GM21360 (cell line): ENCODE results near the gene MLYCD.
A peak's percentile ranks its signal among the peaks of the same experiment; 100 is the strongest.

ENCODE experiments used
- ATAC-seq: cut with Tn5 transposase; IDR thresholded peaks from one replicate; pipeline ENCODE4 v1.9.1; 2021; ENCODE audit warnings: mild to moderate bottlenecking, moderate library complexity; ENCODE audit not compliant: unreplicated experiment

Gene MLYCD

GRCh38 chr16:83898463-83899271, at the start of gene MLYCD:
MLYCD (plus strand) TSS chr16:83899115; CDS start chr16:83899145, 30 bp downstream.
- ATAC-seq, result peak; percentile 86

- no peak for ATAC-seq
Observed at GRCh38 chr16:83849421-83849820, 49.5 kb upstream of the MLYCD start.

DNA sequence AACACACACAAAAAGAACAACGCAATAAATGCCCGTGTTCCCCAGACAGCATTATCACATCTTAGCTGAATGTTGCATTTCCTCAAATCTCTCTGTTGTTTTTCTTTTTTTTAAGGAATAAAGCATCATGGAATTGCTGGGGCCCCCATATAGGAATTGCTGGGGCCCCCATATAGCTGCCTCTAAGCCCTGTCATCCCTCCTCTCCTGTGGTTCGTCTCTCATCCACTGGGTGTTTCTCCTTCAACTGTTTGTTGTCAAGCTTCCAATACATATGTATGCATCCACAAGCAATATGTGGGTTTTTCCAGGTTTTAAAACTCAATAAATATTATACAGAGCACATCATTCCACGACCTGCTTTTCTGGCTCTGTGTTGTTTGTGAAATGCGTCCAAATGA, 48.0 kb upstream of the MLYCD start:
- no peak for ATAC-seq

DNA sequence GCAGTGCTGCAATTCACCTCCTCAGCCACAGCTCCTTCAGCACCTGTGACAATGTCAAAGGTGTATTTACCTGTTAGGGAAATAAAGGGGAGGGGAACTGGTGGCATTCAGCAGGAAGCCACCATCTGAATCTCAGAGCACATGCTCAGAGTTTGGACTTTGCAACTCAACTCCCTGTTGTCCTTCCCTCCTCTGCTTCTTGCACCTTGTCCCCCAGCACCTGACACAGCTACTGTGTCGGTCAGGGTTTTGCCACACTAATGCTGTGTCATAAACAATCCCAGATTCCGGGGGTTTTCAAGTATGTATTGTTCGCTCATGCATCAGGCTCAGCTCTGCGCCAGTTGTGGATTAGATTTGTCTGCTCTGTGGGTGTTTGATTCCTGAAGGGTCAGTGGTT, 47.4 kb upstream of the MLYCD start:
- ATAC-seq, result no peak

DNA sequence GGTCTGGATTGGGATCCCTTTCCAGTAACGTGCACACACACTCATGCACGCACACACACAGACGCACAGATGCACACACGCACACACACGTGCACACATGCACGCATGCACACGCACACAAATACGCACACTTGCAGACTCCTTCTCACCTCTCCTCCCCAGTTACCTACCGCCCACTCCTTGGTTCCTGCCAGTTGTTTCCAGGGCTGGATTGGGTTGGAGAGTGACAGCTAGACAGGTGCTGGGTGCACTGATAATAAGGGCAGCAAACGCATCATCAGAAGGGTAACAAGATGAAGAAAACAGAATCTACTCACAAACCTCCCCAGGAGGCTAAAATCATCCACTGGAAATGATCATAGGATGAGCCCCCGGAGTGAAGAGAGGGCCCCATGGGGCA, 46.1 kb upstream of the MLYCD start:
- no peak for ATAC-seq

DNA sequence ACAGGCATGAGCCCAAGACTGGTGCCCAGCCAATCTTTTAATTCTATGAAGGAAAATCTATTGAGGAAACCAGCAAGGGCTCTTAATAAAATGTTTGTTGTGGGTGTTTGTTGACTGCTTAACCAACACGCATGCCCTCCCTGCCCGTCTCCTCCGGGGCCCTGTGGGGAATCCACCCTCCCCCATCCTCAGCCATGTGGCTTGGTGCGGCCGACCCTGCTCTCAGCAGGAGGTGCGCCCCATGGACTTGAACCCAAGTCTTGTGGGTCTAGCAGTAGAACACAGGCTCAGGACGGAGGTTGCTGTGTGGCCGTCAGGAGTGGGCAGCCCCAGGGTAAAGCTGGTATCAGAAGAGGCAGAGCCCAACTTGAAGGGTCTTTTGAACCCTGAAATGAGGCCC, 45.1 kb upstream of the MLYCD start:
- no peak for ATAC-seq

DNA sequence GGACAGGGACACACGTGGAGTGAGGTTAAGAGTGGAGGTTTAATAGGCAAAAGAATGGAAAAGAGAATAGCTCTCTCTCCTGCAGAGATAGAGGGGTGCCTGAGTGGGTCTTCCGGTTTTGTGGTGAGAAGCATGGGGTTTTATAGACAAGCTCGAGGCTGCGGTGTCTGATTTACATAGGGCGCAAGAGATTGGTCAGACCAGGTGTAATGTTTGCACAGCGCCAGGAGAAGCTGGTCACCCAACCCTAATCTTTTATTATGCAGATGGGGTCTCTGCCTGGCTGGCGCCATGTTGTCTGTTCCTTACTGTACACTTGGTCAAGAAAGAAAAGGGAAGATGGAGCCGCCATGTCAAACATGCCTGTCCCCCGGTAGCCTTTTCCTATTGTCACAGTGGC, 44.5 kb upstream of the MLYCD start:
- no peak for ATAC-seq

GRCh38 chr16:83856792-83857191, 42.1 kb upstream of the MLYCD start:
- ATAC-seq, result no peak

- no peak for ATAC-seq
Observed at GRCh38 chr16:83859265-83859664, 39.6 kb upstream of the MLYCD start.

- ATAC-seq, result no peak
Observed at GRCh38 chr16:83862661-83863060, 36.3 kb upstream of the MLYCD start.

- ATAC-seq, result no peak
Observed at GRCh38 chr16:83863682-83864081, 35.2 kb upstream of the MLYCD start.

- ATAC-seq, result no peak
Observed at GRCh38 chr16:83870830-83871229, 28.1 kb upstream of the MLYCD start.

DNA sequence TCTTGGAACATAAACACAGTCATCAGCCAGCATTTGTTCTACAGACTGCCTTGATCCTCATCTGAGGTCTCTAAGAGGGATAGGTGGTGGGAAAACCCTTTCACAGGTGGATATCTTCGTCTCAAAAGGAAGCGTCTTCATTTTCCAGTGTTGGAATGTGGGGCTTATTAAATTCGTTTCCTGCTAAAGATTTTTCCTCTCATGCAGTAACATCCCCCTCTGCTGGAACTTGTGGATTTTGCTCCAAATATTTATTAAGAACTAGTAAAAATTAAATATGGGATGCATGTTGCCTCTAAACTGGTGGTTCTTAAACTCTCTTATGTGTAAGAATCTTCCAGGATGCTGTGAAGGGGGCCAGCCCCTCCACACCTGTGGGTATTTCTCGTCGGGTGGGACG, 20.1 kb upstream of the MLYCD start:
- ATAC-seq, result no peak

- no peak for ATAC-seq
Observed at GRCh38 chr16:83882163-83882885, 16.6 kb upstream of the MLYCD start.

DNA sequence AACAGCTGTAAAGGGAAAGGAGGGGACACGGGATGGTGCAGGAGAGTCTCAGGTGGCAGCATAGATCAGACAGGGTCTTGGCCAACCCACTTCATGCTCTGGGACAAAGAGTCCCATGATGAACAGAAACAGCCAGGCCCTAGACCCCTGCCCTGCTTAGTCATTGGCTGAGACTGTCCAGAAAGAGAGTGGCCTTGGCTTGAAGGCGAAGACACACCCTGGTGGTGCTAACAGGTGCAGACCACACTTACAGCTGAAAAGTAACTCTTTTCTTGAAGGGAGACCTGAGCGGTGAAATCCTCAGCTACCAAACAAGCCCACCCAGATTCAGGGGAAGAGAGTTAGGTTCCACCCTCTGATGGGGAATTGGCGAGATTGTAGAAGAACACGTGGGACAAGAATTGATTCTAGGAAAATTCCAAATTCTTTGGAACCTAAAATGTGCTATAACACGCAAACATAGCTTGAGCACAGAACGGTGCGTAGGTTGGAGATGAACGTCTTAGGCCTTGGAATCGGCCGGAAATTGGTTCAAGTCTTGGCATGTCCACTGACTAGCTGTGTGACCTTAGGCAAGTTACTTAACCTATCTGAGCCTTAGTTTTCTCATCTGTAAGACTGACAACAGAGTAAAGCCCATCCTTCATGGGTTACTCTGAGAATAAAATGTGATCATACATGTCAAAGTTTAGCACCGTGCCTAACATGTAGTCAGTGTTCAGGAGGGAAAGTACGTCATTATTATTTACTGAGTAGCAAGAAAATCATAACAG, 12.5 kb upstream of the MLYCD start:
- ATAC-seq, result no peak

DNA sequence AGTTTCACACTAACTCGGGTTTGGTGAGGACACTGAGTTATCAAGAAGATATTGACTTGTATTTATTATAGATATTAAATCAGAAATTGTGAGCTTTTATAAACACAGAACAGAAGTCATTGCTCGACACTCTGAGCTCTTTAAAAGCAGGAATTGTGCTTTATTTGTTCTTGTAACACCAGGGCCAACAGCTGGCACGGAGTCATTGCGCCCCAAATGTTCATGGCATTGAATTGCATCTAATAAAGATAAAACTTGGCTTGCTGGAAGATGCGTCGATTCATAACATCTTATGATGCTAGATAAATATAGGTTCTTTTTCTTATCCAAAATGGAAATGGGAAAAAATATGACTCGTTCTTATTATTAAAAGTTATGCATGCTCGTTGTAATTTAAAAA, 11.8 kb upstream of the MLYCD start:
- ATAC-seq, result no peak

- no peak for ATAC-seq
Observed at GRCh38 chr16:83887564-83887963, 11.4 kb upstream of the MLYCD start.

DNA sequence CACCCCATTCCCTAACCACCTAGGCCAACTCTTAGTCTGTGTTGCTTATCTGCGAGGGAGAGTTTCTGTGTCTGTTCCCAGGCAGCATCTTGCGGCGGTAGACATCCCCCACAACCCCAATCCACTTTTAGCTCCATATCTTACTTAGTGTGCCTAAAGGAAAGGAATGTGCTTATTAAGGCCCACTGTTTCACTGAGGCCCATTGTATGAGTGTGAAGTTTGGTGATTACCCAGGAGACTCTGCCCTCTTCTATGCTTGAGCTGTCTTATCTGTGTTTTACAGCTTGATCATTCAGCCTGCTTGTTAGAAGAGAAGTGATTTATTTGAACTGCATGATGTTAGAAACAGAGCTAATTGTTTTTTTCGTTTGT, 10.3 kb upstream of the MLYCD start:
- ATAC-seq, result no peak

- no peak for ATAC-seq
Observed at GRCh38 chr16:83890359-83890758, 8.6 kb upstream of the MLYCD start.

DNA sequence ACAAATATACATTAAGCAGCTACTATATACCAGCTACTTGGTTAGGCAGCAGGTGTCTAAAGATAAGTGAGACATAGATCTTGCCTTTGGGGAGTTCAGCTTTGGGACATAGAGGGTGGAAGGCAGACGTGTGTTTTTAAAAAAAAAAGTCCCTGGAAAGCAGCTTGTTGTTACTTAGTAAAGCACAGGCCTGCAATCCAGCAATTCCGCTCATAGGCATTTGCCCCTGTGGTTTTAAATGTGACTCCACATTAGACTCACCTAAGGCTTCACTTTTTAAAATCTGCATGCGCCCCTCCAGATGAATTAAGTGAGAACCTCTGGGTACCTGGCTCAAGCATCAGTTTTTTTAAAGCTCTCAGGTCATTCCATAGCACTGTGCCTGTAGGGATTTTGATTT, 7.2 kb upstream of the MLYCD start:
- ATAC-seq, result no peak

DNA sequence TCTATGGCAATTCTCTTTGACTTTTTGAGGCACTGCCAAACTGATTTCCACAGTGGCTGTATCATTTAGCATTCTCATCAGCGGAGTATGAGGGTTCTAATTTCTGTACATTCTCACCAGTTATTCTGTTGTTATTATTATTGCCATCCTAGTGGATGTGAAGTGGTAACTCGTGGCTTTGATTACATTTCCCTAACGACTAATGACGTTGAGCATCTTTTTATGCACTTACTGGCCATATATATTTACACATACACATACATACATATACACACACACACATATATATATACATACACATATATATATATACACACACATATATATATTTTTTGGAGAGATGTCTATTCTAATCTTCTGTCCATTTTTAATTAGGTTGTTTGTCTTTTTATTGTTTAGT, 3.7 kb upstream of the MLYCD start:
- ATAC-seq, result no peak

- no peak for ATAC-seq
Observed at GRCh38 chr16:83895942-83896341, 3.0 kb upstream of the MLYCD start.
